BLaER1 treated with 17β-estradiol and CSF1 and Interleukin-3, amounts not matched to agents 10 nM and 100 nM (cell line): ENCODE measurements around the gene ZC3HAV1L.
"Not testable (repeated sequence)": the region's sequence is repeated elsewhere in the genome, so short reads cannot be mapped to it uniquely, and the experiment has no call there.

Source experiments
- H3K27ac ChIP-seq, 11 experiments: shearing (Covaris generic); formaldehyde crosslinking; 2 replicates each; pipeline ENCODE4 v1.8.1; 2022
- H3K27me3 ChIP-seq, 11 experiments: shearing (Covaris generic); formaldehyde crosslinking; 2 replicates each; pipeline ENCODE4 v1.8.1; 2022
- H3K36me3 ChIP-seq, 11 experiments: shearing (Covaris generic); formaldehyde crosslinking; 2 replicates each; pipeline ENCODE4 v1.8.1; 2022
- H3K4me1 ChIP-seq, 10 experiments: shearing (Covaris generic); formaldehyde crosslinking; 2 replicates each; pipeline ENCODE4 v1.8.1; 2022
- H3K4me2 ChIP-seq, 11 experiments: shearing (Covaris generic); formaldehyde crosslinking; 2 replicates each; pipeline ENCODE4 v1.8.1; 2022
- H3K4me3 ChIP-seq, 10 experiments: shearing (Covaris generic); formaldehyde crosslinking; 2 replicates each; pipeline ENCODE4 v1.8.1; 2022
- H3K9ac ChIP-seq, 11 experiments: shearing (Covaris generic); formaldehyde crosslinking; 2 replicates each; pipeline ENCODE4 v1.8.1; 2022
- H3K9me3 ChIP-seq, 11 experiments: shearing (Covaris generic); formaldehyde crosslinking; replicated peaks in 1 of 11; 2 replicates each; pipeline ENCODE4 v1.8.1; 2022
- H4K20me1 ChIP-seq, 11 experiments: shearing (Covaris generic); formaldehyde crosslinking; 2 replicates each; pipeline ENCODE4 v1.8.1; 2022
- Cebpa-rat ChIP-seq, 11 experiments: shearing (Covaris generic); IDR thresholded peaks; 2 replicates each; pipeline ENCODE4 v1.8.1; 2022

The ZC3HAV1L gene

GRCh38 chr7:139034855-139035585, 822 bp downstream of the ZC3HAV1L start:
- Histone ChIP-seq H3K36me3 (peaks cover 27 to 46% (median 40%) of the 10 kb centered on the region in 11 experiments), H3K9me3 (no peaks in the 10 kb centered on the region), H4K20me1 (peaks cover 0 to 23% (median 9%) of the 10 kb centered on the region in 11 experiments; a peak in 12 of 22 replicates), H3K4me2 (peak overlapping the region; percentile 85 to 99 (median 97)), H3K27ac (peak overlapping the region; percentile 69 to 97 (median 92)), H3K4me3 (peak overlapping the region; percentile 69 to 93 (median 83)), H3K27me3 (no peaks in the 10 kb centered on the region), H3K4me1 (peaks cover 26 to 46% (median 41%) of the 10 kb centered on the region in 10 experiments), H3K9ac (peak overlapping the region; percentile 80 to 97 (median 93))
- no peak for TF ChIP-seq Cebpa-rat (IDR thresholded peaks at IDR 0.05)

DNA sequence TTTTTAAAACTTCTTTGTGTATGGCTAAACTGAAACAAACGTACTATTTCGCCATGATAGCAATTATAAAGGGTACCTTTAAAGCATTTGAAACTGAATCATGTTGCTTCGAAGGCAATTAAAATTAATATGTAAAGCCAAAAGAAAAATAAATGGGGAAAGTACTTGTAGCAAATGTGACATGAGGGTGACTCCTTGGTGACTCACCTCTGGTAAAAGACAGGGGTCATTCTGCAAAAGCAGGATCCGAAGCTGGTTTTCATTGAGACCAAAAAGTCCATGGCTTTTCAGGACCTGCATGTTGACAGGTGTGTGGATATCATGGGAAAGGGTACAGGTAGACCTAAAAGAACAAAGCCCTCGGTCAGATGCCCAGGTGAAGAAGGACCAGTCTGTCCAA, 1.5 kb downstream of the ZC3HAV1L start:
- H3K9me3 ChIP-seq: no peaks in the 10 kb centered on the region
- H3K4me3 ChIP-seq: peak overlapping the region; percentile 69 to 93 (median 83)
- H3K36me3 ChIP-seq: peaks cover 33 to 52% (median 47%) of the 10 kb centered on the region in 11 experiments
- H3K4me2 ChIP-seq: peak overlapping the region; percentile 85 to 99 (median 97)
- peak overlapping the region; percentile 80 to 97 (median 93); a peak in 20 of 22 replicates for H3K9ac ChIP-seq
- no peak for TF ChIP-seq Cebpa-rat (IDR thresholded peaks at IDR 0.05)
- H3K27ac ChIP-seq: peak overlapping the region in 6 of 11 experiments; percentile 91 to 97 (median 96); a peak in 13 of 22 replicates
- peaks cover 0 to 23% (median 9%) of the 10 kb centered on the region in 11 experiments; a peak in 13 of 22 replicates for H4K20me1 ChIP-seq
- H3K4me1 ChIP-seq: peaks cover 26 to 46% (median 41%) of the 10 kb centered on the region in 10 experiments
- H3K27me3 ChIP-seq: no peaks in the 10 kb centered on the region

GRCh38 chr7:139033346-139034114, 2.3 kb downstream of the ZC3HAV1L start:
- Histone ChIP-seq H3K4me3 (peak overlapping the region in 2 of 10 experiments; percentile 82 to 87; a peak in 1 of 20 replicates), H3K27me3 (no peaks in the 10 kb centered on the region), H3K27ac (no peak overlapping the region), H3K9me3 (no peaks in the 10 kb centered on the region), H3K36me3 (peaks cover 42 to 60% (median 55%) of the 10 kb centered on the region in 11 experiments), H3K9ac (0 out of 22 replicates have a peak overlapping the region, but pooled peaks of 1 of the 11 experiments have one; percentile 94), H3K4me1 (peaks cover 26 to 46% (median 41%) of the 10 kb centered on the region in 10 experiments), H3K4me2 (peak overlapping the region; percentile 85 to 99 (median 97)), H4K20me1 (peaks cover 0 to 23% (median 9%) of the 10 kb centered on the region in 11 experiments; a peak in 14 of 22 replicates)
- TF ChIP-seq Cebpa-rat (IDR thresholded peaks at IDR 0.05): no peak

GRCh38 chr7:139032473-139032872, 3.4 kb downstream of the ZC3HAV1L start:
- H3K4me2 ChIP-seq: no peak overlapping the region
- no peaks in the 10 kb centered on the region for H3K27me3 ChIP-seq
- peaks cover 24 to 37% (median 31%) of the 10 kb centered on the region in 10 experiments for H3K4me1 ChIP-seq
- peaks cover 0 to 23% (median 9%) of the 10 kb centered on the region in 11 experiments; a peak in 14 of 22 replicates for H4K20me1 ChIP-seq
- H3K27ac ChIP-seq: no peak overlapping the region
- H3K4me3 ChIP-seq: no peak overlapping the region
- no peak for TF ChIP-seq Cebpa-rat (IDR thresholded peaks at IDR 0.05)
- peaks cover 52 to 71% (median 65%) of the 10 kb centered on the region in 11 experiments for H3K36me3 ChIP-seq
- H3K9me3 ChIP-seq: no peaks in the 10 kb centered on the region
- H3K9ac ChIP-seq: no peak overlapping the region

DNA sequence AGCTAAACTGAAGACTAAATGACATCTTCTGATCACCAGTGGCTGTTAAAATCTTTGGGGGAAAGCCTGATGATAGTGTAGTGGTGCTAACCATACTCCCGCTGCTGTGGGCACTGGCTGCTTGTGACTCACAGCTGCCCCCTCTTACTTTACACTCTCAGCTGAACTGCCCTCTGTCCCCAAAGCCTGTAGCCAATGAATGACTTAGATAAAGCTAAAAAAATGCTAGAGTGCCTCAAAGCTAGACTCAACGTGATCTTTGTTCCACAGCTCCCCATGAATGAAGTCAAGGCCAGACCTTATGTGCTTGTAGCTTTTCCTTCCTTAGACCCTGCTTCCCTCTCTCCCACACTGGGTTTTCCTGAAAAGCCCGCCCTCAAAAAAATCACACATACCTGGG, 6.5 kb downstream of the ZC3HAV1L start:
- Histone ChIP-seq H3K4me2 (no peak overlapping the region), H3K27ac (no peak overlapping the region; a peak in 1 of 22 replicates), H3K9ac (no peak overlapping the region), H3K9me3 (no peaks in the 10 kb centered on the region), H4K20me1 (peaks cover 0 to 18% (median 9%) of the 10 kb centered on the region in 11 experiments; a peak in 13 of 22 replicates), H3K4me3 (no peak overlapping the region), H3K36me3 (peaks cover 82 to 100% (median 96%) of the 10 kb centered on the region in 11 experiments), H3K27me3 (no peaks in the 10 kb centered on the region), H3K4me1 (peaks cover 11 to 14% (median 12%) of the 10 kb centered on the region in 10 experiments)
- no peak for TF ChIP-seq Cebpa-rat (IDR thresholded peaks at IDR 0.05)

GRCh38 chr7:139026551-139026950, 9.3 kb downstream of the ZC3HAV1L start:
- H3K27ac ChIP-seq: no peak overlapping the region

GRCh38 chr7:139025861-139026260, 10.0 kb downstream of the ZC3HAV1L start:
- H3K36me3 ChIP-seq: peaks cover 80 to 95% (median 89%) of the 10 kb centered on the region in 11 experiments
- H3K27me3 ChIP-seq, H3K4me1 ChIP-seq, H3K9ac ChIP-seq, H4K20me1 ChIP-seq, H3K4me2 ChIP-seq, H3K27ac ChIP-seq, H3K9me3 ChIP-seq, H3K4me3 ChIP-seq: not testable (repeated sequence)

More at GRCh38 chr7:139026551-139026950, 9.3 kb downstream of the ZC3HAV1L start:
- Histone ChIP-seq H3K36me3 (peaks cover 87 to 100% (median 94%) of the 10 kb centered on the region in 11 experiments), H3K4me2 (no peak overlapping the region), H3K4me3 (no peak overlapping the region), H3K9me3 (no peaks in the 10 kb centered on the region), H3K4me1 (no peaks in the 10 kb centered on the region), H3K27me3 (no peaks in the 10 kb centered on the region), H3K9ac (no peak overlapping the region), H4K20me1 (peaks cover 0 to 10% (median 0%) of the 10 kb centered on the region in 11 experiments; a peak in 7 of 22 replicates)
- no peak for TF ChIP-seq Cebpa-rat (IDR thresholded peaks at IDR 0.05)

- no peak overlapping the region for H3K27ac ChIP-seq
- TF ChIP-seq Cebpa-rat (IDR thresholded peaks at IDR 0.05): no peak
- H3K36me3 ChIP-seq: peaks cover 60 to 91% (median 75%) of the 10 kb centered on the region in 11 experiments
Observed at GRCh38 chr7:139023076-139023475, 12.8 kb downstream of the ZC3HAV1L start.

GRCh38 chr7:139022286-139022685, 13.6 kb downstream of the ZC3HAV1L start:
- no peak overlapping the region for H3K4me2 ChIP-seq
- H3K27me3 ChIP-seq: no peaks in the 10 kb centered on the region
- peaks cover 52 to 83% (median 67%) of the 10 kb centered on the region in 11 experiments for H3K36me3 ChIP-seq
- H3K27ac ChIP-seq: no peak overlapping the region
- H3K4me3 ChIP-seq: no peak overlapping the region
- TF ChIP-seq Cebpa-rat (IDR thresholded peaks at IDR 0.05): no peak
- H3K9me3 ChIP-seq: no peaks in the 10 kb centered on the region
- H3K9ac ChIP-seq: no peak overlapping the region
- no peaks in the 10 kb centered on the region; a peak in 1 of 20 replicates for H3K4me1 ChIP-seq
- H4K20me1 ChIP-seq: peaks cover 0 to 10% (median 0%) of the 10 kb centered on the region in 11 experiments; a peak in 5 of 22 replicates

More at GRCh38 chr7:139023076-139023475, 12.8 kb downstream of the ZC3HAV1L start:
- H3K4me2 ChIP-seq: no peak overlapping the region
- H3K27me3 ChIP-seq: no peaks in the 10 kb centered on the region
- no peak overlapping the region for H3K9ac ChIP-seq
- no peaks in the 10 kb centered on the region for H3K9me3 ChIP-seq
- no peak overlapping the region for H3K4me3 ChIP-seq
- H3K4me1 ChIP-seq: no peaks in the 10 kb centered on the region; a peak in 1 of 20 replicates
- H4K20me1 ChIP-seq: peaks cover 0 to 10% (median 0%) of the 10 kb centered on the region in 11 experiments; a peak in 5 of 22 replicates
